Nephron progenitor cell (in vitro differentiated cells): ENCODE measurements around the gene QRICH1.

Experiments
- DNase-seq: peaks from one replicate; pipeline ENCODE4 v3.0.0; 2021
- H3K27ac Mint-ChIP-seq: 2 replicates; pipeline ENCODE4 v1.8.0; 2021; ENCODE audit warnings: mild to moderate bottlenecking, moderate library complexity, mixed read lengths
- H3K27me3 Mint-ChIP-seq: 2 replicates; pipeline ENCODE4 v1.8.0; 2021; ENCODE audit warnings: mild to moderate bottlenecking, low read depth, mixed read lengths; ENCODE audit not compliant: poor library complexity
- H3K36me3 Mint-ChIP-seq: 2 replicates; pipeline ENCODE4 v1.8.0; 2021; ENCODE audit warnings: low read depth, mixed read lengths
- H3K4me1 Mint-ChIP-seq: 2 replicates; pipeline ENCODE4 v1.8.0; 2021; ENCODE audit warnings: mixed read lengths
- H3K4me3 Mint-ChIP-seq: 2 replicates; pipeline ENCODE4 v1.8.0; 2021; ENCODE audit warnings: mild to moderate bottlenecking, moderate library complexity, mixed read lengths
- H3K9me3 Mint-ChIP-seq: 2 replicates; pipeline ENCODE4 v1.8.0; 2021; ENCODE audit warnings: mild to moderate bottlenecking, moderate library complexity, mixed read lengths
- TF ChIP-seq, protein P1 (sequence below): fragments of 200-600 bp; sonication (generic); IDR thresholded peaks from 2 replicates; pipeline ENCODE4 v1.5.0; 2021; ENCODE audit warnings: antibody characterized with exemption

Gene QRICH1

GRCh38 chr3:49021213-49021812 lies 72.6 kb downstream of the QRICH1 start:
- H3K9me3 Mint-ChIP-seq, result no peaks in the 10 kb centered on the region
- peak overlapping the region; percentile 96 for H3K4me3 Mint-ChIP-seq
- TF ChIP-seq, protein P1, sequence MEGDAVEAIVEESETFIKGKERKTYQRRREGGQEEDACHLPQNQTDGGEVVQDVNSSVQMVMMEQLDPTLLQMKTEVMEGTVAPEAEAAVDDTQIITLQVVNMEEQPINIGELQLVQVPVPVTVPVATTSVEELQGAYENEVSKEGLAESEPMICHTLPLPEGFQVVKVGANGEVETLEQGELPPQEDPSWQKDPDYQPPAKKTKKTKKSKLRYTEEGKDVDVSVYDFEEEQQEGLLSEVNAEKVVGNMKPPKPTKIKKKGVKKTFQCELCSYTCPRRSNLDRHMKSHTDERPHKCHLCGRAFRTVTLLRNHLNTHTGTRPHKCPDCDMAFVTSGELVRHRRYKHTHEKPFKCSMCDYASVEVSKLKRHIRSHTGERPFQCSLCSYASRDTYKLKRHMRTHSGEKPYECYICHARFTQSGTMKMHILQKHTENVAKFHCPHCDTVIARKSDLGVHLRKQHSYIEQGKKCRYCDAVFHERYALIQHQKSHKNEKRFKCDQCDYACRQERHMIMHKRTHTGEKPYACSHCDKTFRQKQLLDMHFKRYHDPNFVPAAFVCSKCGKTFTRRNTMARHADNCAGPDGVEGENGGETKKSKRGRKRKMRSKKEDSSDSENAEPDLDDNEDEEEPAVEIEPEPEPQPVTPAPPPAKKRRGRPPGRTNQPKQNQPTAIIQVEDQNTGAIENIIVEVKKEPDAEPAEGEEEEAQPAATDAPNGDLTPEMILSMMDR, result no peak
- H3K27me3 Mint-ChIP-seq, result no peaks in the 10 kb centered on the region
- DNase-seq, result peak; percentile 99
- peaks cover 22% of the 10 kb centered on the region for H3K36me3 Mint-ChIP-seq
- peak overlapping the region; percentile 98 for H3K27ac Mint-ChIP-seq
- peaks cover 42% of the 10 kb centered on the region for H3K4me1 Mint-ChIP-seq

DNA sequence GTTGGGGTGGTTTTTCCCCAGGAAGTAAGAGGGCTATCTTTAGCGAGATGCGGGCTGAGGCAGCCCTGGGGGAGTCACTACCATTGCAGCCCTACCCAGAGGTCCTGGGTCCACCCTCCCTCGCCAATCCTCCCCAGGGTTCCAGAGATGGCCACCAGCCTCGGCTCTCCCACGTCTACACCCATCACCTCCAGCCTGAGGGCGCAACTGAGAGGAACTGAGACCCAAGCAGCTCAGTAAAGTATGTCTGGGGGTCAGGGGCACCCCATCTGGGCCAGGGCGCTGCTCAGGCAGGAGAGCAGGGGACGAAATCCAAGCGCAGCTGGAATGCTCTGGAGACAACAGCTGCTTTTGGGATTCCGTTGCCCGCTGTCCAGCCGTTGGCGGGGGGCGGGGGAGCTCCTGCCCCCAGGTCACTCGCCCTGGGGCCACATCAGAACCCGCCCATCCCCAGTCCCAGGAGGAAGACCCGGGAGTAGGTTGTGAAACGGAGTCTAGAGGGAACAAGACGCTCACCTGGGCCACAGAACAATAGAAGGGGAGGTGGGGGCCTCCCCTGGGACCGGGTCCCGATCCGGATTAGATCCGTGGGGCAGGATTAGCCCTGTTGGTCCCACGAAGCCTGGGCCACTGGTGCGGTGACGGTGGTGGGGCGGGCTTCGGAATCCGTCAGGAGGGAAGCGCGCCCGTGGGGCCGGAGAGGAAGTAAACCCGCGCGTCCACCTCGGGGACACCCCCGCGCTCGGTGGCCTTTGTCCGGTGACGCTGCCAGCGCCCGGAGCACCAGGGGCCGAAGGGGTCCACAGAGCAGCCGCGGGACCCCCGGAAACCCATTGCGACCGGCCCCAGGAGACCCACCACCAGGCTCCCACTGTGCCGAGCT lies 73.3 kb downstream of the QRICH1 start:
- H3K4me1 Mint-ChIP-seq, result peaks cover 42% of the 10 kb centered on the region
- H3K36me3 Mint-ChIP-seq, result peaks cover 24% of the 10 kb centered on the region
- peak; percentile 47 for DNase-seq
- peak overlapping the region; percentile 42 for H3K27ac Mint-ChIP-seq
- TF ChIP-seq, protein P1, result no peak
- peak overlapping the region; percentile 96 for H3K4me3 Mint-ChIP-seq
- no peaks in the 10 kb centered on the region for H3K9me3 Mint-ChIP-seq
- H3K27me3 Mint-ChIP-seq, result no peaks in the 10 kb centered on the region

DNA sequence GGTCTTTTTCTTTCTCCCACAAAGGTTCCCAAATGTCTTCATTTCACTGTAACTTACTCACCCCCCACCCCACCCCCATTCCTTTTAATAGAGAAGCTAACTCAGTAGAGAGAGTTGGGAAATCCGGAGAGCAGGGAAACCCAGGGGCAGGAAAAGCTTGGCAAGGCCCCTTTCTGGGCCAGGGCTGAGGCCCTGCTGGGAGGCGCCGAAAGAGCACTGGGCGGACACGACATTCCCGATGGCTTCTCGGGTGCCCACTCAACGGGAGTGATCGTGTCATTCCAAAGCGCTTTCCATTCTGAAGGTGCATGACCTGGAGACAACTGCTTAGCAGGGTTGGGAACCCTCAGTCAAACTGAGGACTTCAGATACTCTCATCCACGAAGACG lies 73.9 kb downstream of the QRICH1 start:
- Mint-ChIP-seq H3K27me3 (no peaks in the 10 kb centered on the region), H3K4me3 (peak overlapping the region; percentile 96), H3K36me3 (peaks cover 24% of the 10 kb centered on the region), H3K4me1 (peaks cover 42% of the 10 kb centered on the region), H3K27ac (peak overlapping the region; percentile 42), H3K9me3 (no peaks in the 10 kb centered on the region)
- DNase-seq, result no peak
- TF ChIP-seq, protein P1, result no peak

GRCh38 chr3:49018707-49019006 lies 75.2 kb downstream of the QRICH1 start:
- Mint-ChIP-seq H3K27ac (peak overlapping the region; percentile 90), H3K36me3 (peaks cover 26% of the 10 kb centered on the region), H3K4me3 (peak overlapping the region; percentile 96), H3K27me3 (no peaks in the 10 kb centered on the region), H3K4me1 (peaks cover 37% of the 10 kb centered on the region), H3K9me3 (no peaks in the 10 kb centered on the region)
- TF ChIP-seq, protein P1, result no peak
- no peak for DNase-seq

DNA sequence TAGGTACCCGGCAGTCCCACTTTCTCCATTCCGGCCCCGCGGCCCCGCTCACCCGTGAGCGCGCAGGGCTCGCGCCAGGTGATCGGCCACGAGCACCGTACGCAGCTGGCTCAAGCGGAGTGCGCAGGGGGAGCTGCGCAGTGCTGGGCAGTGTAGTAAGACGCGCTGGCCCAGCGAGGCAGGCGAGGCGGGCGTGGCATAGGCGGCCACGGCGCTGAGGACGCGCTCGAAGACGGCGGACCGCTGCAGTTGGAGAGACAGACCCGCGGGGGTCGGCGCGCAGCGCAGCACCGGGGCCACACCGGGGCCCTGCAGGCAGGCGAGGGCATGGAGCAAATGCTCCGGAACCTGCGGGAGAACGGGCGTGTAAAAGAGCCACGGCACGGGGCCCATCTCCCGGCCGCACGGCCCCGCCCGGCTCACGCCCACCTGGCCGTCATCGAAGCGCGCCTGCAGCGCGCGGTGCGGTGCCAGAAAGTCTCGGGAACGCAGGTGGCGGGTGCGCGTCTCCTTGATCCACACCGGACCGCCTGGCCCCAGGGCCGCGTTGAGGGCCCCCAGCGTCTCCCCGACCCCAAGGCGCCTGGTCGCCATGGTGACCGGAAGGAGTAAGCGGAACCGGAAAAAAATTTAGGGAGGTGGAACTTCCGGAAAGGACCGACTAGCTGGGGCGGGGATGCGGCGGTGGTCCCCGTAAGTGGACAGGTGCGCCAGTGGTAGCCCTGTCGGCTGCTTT lies 75.7 kb downstream of the QRICH1 start, which contains the start of gene DALRD3:
Gene DALRD3, minus strand, starts transcription at position 610 of the 736 bp plus-strand sequence. Its CDS starts 16 bp downstream, at position 594.
- Mint-ChIP-seq H3K9me3 (no peaks in the 10 kb centered on the region), H3K4me1 (peaks cover 31% of the 10 kb centered on the region), H3K4me3 (peak within 1 kb of the TSS; percentile 96), H3K27me3 (no peaks in the 10 kb centered on the region), H3K27ac (peak within 1 kb of the TSS; percentile 90), H3K36me3 (peaks cover 24% of the 10 kb centered on the region)
- TF ChIP-seq, protein P1, result no peak
- peak; percentile 70 for DNase-seq
